ENCODE data around the gene TLCD3A.
"Not testable (repeated sequence)": the region's sequence is repeated elsewhere in the genome, so short reads cannot be mapped to it uniquely, and the experiment has no call there.

Gene TLCD3A

GRCh38 chr17:690361-690760 lies 42.0 kb upstream of the TLCD3A start:
- H3K27me3 ChIP-seq (ENCODE audit: insufficient read depth, insufficient read length), result no peaks in the 10 kb centered on the region
- no peak overlapping the region for H3K4me3 ChIP-seq (ENCODE audit: insufficient read length, low read depth)
- DNase-seq (ENCODE audit: low read depth, low spot score), result no peak
- no peak overlapping the region for H3K9ac ChIP-seq (ENCODE audit: insufficient read length, low read depth)
- no peaks in the 10 kb centered on the region for H3K9me3 ChIP-seq (ENCODE audit: insufficient read depth, low read length)
- no peaks in the 10 kb centered on the region for H3K4me1 ChIP-seq (ENCODE audit: insufficient read depth, insufficient read length)
- TF ChIP-seq SUZ12 (IDR thresholded peaks at IDR 0.05; ENCODE audit: extremely low read depth, insufficient read depth, insufficient read length) (no peak), ZNF274 (IDR thresholded peaks at IDR 0.05; ENCODE audit: low read depth, low read length) (no peak), YY1 (IDR thresholded peaks at IDR 0.05; ENCODE audit: insufficient read depth, insufficient read length) (no peak)
- H3K36me3 ChIP-seq (ENCODE audit: insufficient read depth, insufficient read length, low read length), result peaks cover 34% of the 10 kb centered on the region

- no peak overlapping the region for H3K9ac ChIP-seq (ENCODE audit: insufficient read length, low read depth)
- DNase-seq (ENCODE audit: low read depth, low spot score), result no peak
- no peak for TF ChIP-seq ZNF274 (IDR thresholded peaks at IDR 0.05; ENCODE audit: low read depth, low read length)
- H3K4me1 ChIP-seq (ENCODE audit: insufficient read depth, insufficient read length), result no peaks in the 10 kb centered on the region
- H3K4me3 ChIP-seq (ENCODE audit: insufficient read length, low read depth), result no peak overlapping the region
- no peaks in the 10 kb centered on the region for H3K9me3 ChIP-seq (ENCODE audit: insufficient read depth, low read length)
- H3K36me3 ChIP-seq (ENCODE audit: insufficient read depth, insufficient read length, low read length), result peaks cover 45% of the 10 kb centered on the region
- H3K27me3 ChIP-seq (ENCODE audit: insufficient read depth, insufficient read length), result no peaks in the 10 kb centered on the region
These were observed 41.0 kb upstream of the TLCD3A start for GRCh38 chr17:691423-691822.

- no peaks in the 10 kb centered on the region for H3K4me1 ChIP-seq (ENCODE audit: insufficient read depth, insufficient read length)
- no peak overlapping the region for H3K9ac ChIP-seq (ENCODE audit: insufficient read length, low read depth)
- peaks cover 50% of the 10 kb centered on the region for H3K36me3 ChIP-seq (ENCODE audit: insufficient read depth, insufficient read length, low read length)
- H3K9me3 ChIP-seq (ENCODE audit: insufficient read depth, low read length), result no peaks in the 10 kb centered on the region
- H3K4me3 ChIP-seq (ENCODE audit: insufficient read length, low read depth), result no peak overlapping the region
- no peak for DNase-seq (ENCODE audit: low read depth, low spot score)
- no peaks in the 10 kb centered on the region for H3K27me3 ChIP-seq (ENCODE audit: insufficient read depth, insufficient read length)
- TF ChIP-seq ZNF274 (IDR thresholded peaks at IDR 0.05; ENCODE audit: low read depth, low read length), result no peak
- TF ChIP-seq YY1 (IDR thresholded peaks at IDR 0.05; ENCODE audit: insufficient read depth, insufficient read length), result no peak
- no peak for TF ChIP-seq SUZ12 (IDR thresholded peaks at IDR 0.05; ENCODE audit: extremely low read depth, insufficient read depth, insufficient read length)
These were observed 40.3 kb upstream of the TLCD3A start for GRCh38 chr17:692116-692515.

- Histone ChIP-seq H3K9ac (ENCODE audit: insufficient read length, low read depth) (no peak overlapping the region), H3K4me1 (ENCODE audit: insufficient read depth, insufficient read length) (no peaks in the 10 kb centered on the region)
- DNase-seq (ENCODE audit: low read depth, low spot score), result no peak
These were observed 38.4 kb upstream of the TLCD3A start for GRCh38 chr17:693791-694638.

GRCh38 chr17:696369-696768 lies 36.0 kb upstream of the TLCD3A start:
- Histone ChIP-seq H3K27me3 (ENCODE audit: insufficient read depth, insufficient read length) (no peaks in the 10 kb centered on the region), H3K4me3 (ENCODE audit: insufficient read length, low read depth) (no peak overlapping the region), H3K36me3 (ENCODE audit: insufficient read depth, insufficient read length, low read length) (peaks cover 49% of the 10 kb centered on the region), H3K4me1 (ENCODE audit: insufficient read depth, insufficient read length) (no peaks in the 10 kb centered on the region), H3K9me3 (ENCODE audit: insufficient read depth, low read length) (no peaks in the 10 kb centered on the region), H3K9ac (ENCODE audit: insufficient read length, low read depth) (no peak overlapping the region)
- DNase-seq (ENCODE audit: low read depth, low spot score), result no peak
- no peak for TF ChIP-seq YY1 (IDR thresholded peaks at IDR 0.05; ENCODE audit: insufficient read depth, insufficient read length)
- TF ChIP-seq ZNF274 (IDR thresholded peaks at IDR 0.05; ENCODE audit: low read depth, low read length), result no peak

More at GRCh38 chr17:693791-694638, 38.4 kb upstream of the TLCD3A start:
- Histone ChIP-seq H3K36me3 (ENCODE audit: insufficient read depth, insufficient read length, low read length) (peaks cover 55% of the 10 kb centered on the region), H3K4me3 (ENCODE audit: insufficient read length, low read depth) (no peak overlapping the region), H3K9me3 (ENCODE audit: insufficient read depth, low read length) (no peaks in the 10 kb centered on the region), H3K27me3 (ENCODE audit: insufficient read depth, insufficient read length) (no peaks in the 10 kb centered on the region)
- TF ChIP-seq YY1 (IDR thresholded peaks at IDR 0.05; ENCODE audit: insufficient read depth, insufficient read length) (no peak), SUZ12 (IDR thresholded peaks at IDR 0.05; ENCODE audit: extremely low read depth, insufficient read depth, insufficient read length) (no peak), ZNF274 (IDR thresholded peaks at IDR 0.05; ENCODE audit: low read depth, low read length) (no peak)

- no peak for DNase-seq (ENCODE audit: low read depth, low spot score)
- no peak overlapping the region for H3K4me3 ChIP-seq (ENCODE audit: insufficient read length, low read depth)
- TF ChIP-seq YY1 (IDR thresholded peaks at IDR 0.05; ENCODE audit: insufficient read depth, insufficient read length) (no peak), ZNF274 (IDR thresholded peaks at IDR 0.05; ENCODE audit: low read depth, low read length) (no peak), SUZ12 (IDR thresholded peaks at IDR 0.05; ENCODE audit: extremely low read depth, insufficient read depth, insufficient read length) (no peak)
- H3K9ac ChIP-seq (ENCODE audit: insufficient read length, low read depth), result no peak overlapping the region
- peaks cover 43% of the 10 kb centered on the region for H3K36me3 ChIP-seq (ENCODE audit: insufficient read depth, insufficient read length, low read length)
- H3K4me1 ChIP-seq (ENCODE audit: insufficient read depth, insufficient read length), result no peaks in the 10 kb centered on the region
- no peaks in the 10 kb centered on the region for H3K27me3 ChIP-seq (ENCODE audit: insufficient read depth, insufficient read length)
- no peaks in the 10 kb centered on the region for H3K9me3 ChIP-seq (ENCODE audit: insufficient read depth, low read length)
These were observed 34.7 kb upstream of the TLCD3A start for GRCh38 chr17:697682-698081.

GRCh38 chr17:698096-698495 lies 34.3 kb upstream of the TLCD3A start:
- H3K9me3 ChIP-seq (ENCODE audit: insufficient read depth, low read length); H3K9ac ChIP-seq (ENCODE audit: insufficient read length, low read depth); H3K27me3 ChIP-seq (ENCODE audit: insufficient read depth, insufficient read length); DNase-seq (ENCODE audit: low read depth, low spot score); H3K4me3 ChIP-seq (ENCODE audit: insufficient read length, low read depth); H3K4me1 ChIP-seq (ENCODE audit: insufficient read depth, insufficient read length): not testable (repeated sequence)
- H3K36me3 ChIP-seq (ENCODE audit: insufficient read depth, insufficient read length, low read length), result peaks cover 43% of the 10 kb centered on the region

Measured in NT2/D1 (cell line).